Loucy (cell line): Measurements from ENCODE around the gene CD38.

Experiments used
- CTCF ChIP-seq: fragments of 200-600 bp; sonication (generic); conservative IDR thresholded peaks from 2 replicates; pipeline ENCODE4 v1.5.1; 2014; ENCODE audit warnings: mild to moderate bottlenecking, antibody characterized with exemption, low read length
- EZH2phosphoT487 ChIP-seq: fragments of 200-600 bp; IDR thresholded peaks from 2 replicates; pipeline ENCODE4 v1.6.1; 2018; ENCODE audit warnings: antibody characterized with exemption, mild to moderate bottlenecking, moderate library complexity, borderline replicate concordance

DNA sequence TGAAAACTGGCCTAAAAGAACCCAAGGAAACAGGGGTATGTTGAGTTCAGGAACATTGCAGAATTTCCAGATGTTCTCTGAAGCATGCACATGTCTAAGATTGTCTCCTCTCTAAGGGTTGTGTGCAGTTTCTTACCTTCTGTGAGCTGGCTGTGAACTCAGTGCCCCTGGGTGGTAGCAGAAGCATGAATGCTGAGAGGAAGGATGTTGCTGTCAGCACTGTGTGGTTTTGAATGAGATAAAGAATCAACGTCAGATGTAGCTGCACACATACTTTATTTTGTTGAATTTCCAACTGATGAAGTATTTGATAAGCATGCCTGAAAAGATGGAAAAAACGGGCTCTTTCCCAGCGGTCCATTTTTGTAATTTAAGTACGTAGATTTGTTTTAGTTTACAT is 23.8 kb upstream of the CD38 start:
- TF ChIP-seq CTCF (no peak), EZH2phosphoT487 (no peak)
